Ishikawa (cell line): ENCODE data around the gene RBMX2.

Source experiments
- CREB1 ChIP-seq: IDR thresholded peaks from 2 replicates; pipeline ENCODE4 v1.6.1; 2012; ENCODE audit warnings: low read depth
- FOXM1 ChIP-seq: IDR thresholded peaks from 2 replicates; pipeline ENCODE4 v1.6.1; 2012; ENCODE audit warnings: low read depth, borderline replicate concordance
- MAX ChIP-seq: IDR thresholded peaks from 2 replicates; pipeline ENCODE4 v1.6.1; 2012
- REST ChIP-seq: IDR thresholded peaks from 2 replicates; pipeline ENCODE4 v1.6.1; 2012; ENCODE audit warnings: low read depth, mild to moderate bottlenecking
- TAF1 ChIP-seq: IDR thresholded peaks from 2 replicates; pipeline ENCODE4 v1.6.1; 2012; ENCODE audit warnings: low read depth, mild to moderate bottlenecking
- TEAD4 ChIP-seq: IDR thresholded peaks from 2 replicates; pipeline ENCODE4 v1.6.1; 2012
- USF1 ChIP-seq: IDR thresholded peaks from 2 replicates; pipeline ENCODE4 v1.6.1; 2012

GRCh38 chrX:130378024-130378669 lies 23.6 kb upstream of the RBMX2 start:
- no peak for TF ChIP-seq CREB1
- TF ChIP-seq FOXM1: no peak
- TF ChIP-seq TEAD4: no peak
- no peak for TF ChIP-seq USF1
- no peak for TF ChIP-seq REST
- TF ChIP-seq MAX: no peak
- no peak for TF ChIP-seq TAF1
